ENCODE data around the gene DPPA2.

DPPA2 gene

DNA sequence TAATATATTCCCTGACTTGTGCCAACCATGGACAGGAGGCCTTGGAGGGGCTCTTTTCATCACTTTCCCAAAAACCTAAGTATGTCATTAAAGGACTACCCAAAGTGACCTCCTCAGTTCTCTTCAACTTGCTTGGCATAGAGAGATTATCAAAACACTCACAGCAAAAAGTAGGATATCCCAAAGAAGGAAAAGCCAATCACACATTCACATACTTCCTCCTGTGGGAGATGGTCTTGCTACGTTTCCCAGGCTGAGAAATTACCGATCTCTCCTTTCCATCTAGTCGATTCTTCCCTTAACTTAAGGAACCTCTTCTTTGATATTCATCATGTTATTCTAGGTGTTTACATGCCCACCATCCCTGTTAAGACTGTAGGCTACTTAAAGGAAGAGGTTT, 11.9 kb upstream of the DPPA2 start:
- DNase-seq (ENCODE audit: low read depth, low spot score): no peak
- TF ChIP-seq, protein P1, sequence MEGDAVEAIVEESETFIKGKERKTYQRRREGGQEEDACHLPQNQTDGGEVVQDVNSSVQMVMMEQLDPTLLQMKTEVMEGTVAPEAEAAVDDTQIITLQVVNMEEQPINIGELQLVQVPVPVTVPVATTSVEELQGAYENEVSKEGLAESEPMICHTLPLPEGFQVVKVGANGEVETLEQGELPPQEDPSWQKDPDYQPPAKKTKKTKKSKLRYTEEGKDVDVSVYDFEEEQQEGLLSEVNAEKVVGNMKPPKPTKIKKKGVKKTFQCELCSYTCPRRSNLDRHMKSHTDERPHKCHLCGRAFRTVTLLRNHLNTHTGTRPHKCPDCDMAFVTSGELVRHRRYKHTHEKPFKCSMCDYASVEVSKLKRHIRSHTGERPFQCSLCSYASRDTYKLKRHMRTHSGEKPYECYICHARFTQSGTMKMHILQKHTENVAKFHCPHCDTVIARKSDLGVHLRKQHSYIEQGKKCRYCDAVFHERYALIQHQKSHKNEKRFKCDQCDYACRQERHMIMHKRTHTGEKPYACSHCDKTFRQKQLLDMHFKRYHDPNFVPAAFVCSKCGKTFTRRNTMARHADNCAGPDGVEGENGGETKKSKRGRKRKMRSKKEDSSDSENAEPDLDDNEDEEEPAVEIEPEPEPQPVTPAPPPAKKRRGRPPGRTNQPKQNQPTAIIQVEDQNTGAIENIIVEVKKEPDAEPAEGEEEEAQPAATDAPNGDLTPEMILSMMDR (IDR thresholded peaks at IDR 0.05; ENCODE audit: low read depth, low read length): no peak
- in situ Hi-C loops (cut with HindIII; ENCODE audit: low sequenced_read_pairs): no loop called here
- H3K4me3 ChIP-seq (ENCODE audit: low read depth, low read length): no peak overlapping the region

DNA sequence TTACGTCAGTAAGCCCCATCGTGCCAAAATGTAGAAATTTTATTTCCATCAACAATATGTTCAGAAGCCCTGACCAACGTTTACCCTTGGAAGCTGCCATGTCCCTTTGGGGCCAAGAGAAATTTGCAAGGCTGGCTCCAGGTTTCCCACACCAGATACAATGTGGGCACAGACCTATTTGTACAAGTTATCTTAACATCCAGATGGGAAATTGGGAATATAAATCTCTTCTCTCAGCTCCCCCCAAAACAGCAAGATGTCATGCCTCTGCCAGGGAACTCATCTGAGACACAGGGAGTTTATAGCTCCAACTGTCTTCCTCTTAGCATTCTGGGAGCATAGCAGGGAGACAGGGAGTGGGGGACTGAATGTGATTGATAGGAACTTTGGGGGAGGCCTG, 9.3 kb upstream of the DPPA2 start:
- DNase-seq (ENCODE audit: low read depth, low spot score): no peak
- TF ChIP-seq, protein P1 (IDR thresholded peaks at IDR 0.05; ENCODE audit: low read depth, low read length): no peak
- in situ Hi-C loops (cut with HindIII; ENCODE audit: low sequenced_read_pairs): no loop called here
- H3K4me3 ChIP-seq (ENCODE audit: low read depth, low read length): no peak overlapping the region

DNA sequence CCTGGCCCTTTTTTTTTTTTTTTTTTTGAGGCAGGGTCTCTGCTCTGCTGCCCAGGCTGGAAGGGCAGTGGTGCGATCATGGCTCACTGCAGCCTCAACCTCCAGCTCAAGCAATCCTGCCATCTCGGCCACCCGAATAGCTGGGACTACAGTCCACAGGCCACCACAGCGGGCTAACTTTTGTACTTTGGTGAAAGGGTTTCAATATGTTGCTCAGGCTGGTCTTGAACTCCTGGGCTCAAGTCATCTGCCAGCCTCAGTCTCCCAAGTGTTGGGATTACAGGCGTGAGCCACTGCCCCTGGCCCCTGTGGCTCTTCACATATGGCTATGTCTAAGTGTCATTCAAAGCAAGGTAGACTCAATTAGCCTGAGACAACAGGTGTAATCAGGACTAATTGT, 8.8 kb upstream of the DPPA2 start:
- H3K4me3 ChIP-seq (ENCODE audit: low read depth, low read length): no peak overlapping the region
- in situ Hi-C loops (cut with HindIII; ENCODE audit: low sequenced_read_pairs): no loop called here
- DNase-seq (ENCODE audit: low read depth, low spot score): no peak
- TF ChIP-seq, protein P1 (IDR thresholded peaks at IDR 0.05; ENCODE audit: low read depth, low read length): no peak

DNA sequence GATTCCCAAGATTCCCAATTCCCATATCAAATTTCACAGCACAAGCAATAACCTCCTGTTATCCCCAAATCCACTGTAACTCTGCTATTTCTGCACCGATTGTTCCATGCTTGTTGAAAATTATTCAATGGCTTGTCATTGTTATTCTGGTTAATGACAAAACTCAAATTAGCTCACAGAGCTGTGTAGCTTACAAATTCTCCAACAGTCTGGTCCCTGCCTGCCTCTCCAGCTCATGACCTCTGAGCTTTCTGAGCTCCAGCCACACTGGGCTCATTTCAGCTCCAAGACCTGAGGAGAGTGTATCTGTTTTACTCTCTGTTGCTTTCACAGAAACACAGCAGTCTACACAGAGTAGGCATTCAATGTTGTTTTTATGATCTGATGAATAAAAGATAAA, 3.3 kb downstream of the DPPA2 start:
- no peak overlapping the region for H3K4me3 ChIP-seq (ENCODE audit: low read depth, low read length)
- TF ChIP-seq, protein P1 (IDR thresholded peaks at IDR 0.05; ENCODE audit: low read depth, low read length): no peak
- no peak for DNase-seq (ENCODE audit: low read depth, low spot score)
- in situ Hi-C loops (cut with HindIII; ENCODE audit: low sequenced_read_pairs): no loop called here

DNA sequence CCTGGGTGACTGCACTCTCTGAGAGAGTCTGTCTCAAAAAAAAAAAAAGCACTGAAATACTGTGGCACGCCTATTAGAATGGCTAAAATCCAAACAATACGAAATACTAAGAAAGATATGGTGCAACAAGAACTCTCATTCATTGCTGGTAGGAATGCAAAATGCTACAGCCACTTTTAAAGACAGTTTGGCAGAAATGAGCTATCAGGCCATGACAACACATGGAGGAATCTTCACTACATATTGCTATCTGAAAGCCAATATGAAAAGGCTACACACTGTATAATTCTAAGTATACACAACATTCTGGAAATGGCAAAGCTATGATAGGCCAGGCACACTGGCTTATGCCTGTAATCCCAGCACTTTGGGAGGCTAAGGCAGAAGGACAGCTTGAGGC, 18.8 kb downstream of the DPPA2 start:
- H3K4me3 ChIP-seq (ENCODE audit: low read depth, low read length): no peak overlapping the region
- TF ChIP-seq, protein P1 (IDR thresholded peaks at IDR 0.05; ENCODE audit: low read depth, low read length): no peak
- in situ Hi-C loops (cut with HindIII; ENCODE audit: low sequenced_read_pairs): no loop called here
- no peak for DNase-seq (ENCODE audit: low read depth, low spot score)

DNA sequence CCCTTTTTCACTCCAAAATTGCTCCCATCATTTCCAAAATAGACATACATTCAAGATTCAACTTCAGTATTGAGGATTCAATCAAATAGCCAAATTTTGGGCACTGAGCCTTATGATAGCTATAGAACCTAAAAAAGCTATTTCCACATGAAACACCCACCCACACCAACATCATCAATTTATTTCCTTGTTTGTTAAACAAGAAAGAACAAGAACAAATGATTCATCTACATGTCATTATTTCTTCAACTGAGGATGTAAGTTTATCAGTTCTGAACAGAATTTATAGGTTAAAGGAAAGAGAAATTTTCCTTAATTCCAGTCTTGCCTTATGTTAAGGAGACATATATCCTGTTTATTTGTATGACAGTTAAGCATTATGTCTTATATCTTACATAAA, 32.2 kb downstream of the DPPA2 start:
- no peak for DNase-seq (ENCODE audit: low read depth, low spot score)
- TF ChIP-seq, protein P1 (IDR thresholded peaks at IDR 0.05; ENCODE audit: low read depth, low read length): no peak
- H3K4me3 ChIP-seq (ENCODE audit: low read depth, low read length): no peak overlapping the region
- in situ Hi-C loops (cut with HindIII; ENCODE audit: low sequenced_read_pairs): no loop called here

DNA sequence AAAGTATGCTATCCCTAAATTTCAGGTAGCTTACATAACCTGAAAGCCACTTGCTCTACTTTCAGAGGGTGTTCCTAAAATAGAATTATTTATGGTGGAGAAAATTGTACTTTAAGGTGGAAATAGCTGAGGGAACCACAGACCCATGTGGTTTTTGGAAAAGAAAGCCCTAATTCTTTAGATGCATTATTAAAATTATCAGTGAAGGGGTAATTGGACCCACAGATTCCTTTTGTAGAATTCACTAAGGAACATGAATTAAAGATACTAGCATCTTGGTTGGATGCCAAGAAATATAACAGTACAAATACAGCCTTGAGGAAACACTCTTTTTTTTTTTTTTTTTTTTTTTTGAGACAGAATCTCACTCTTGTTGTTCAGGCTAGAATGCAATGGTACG, 37.8 kb downstream of the DPPA2 start:
- in situ Hi-C loops (cut with HindIII; ENCODE audit: low sequenced_read_pairs): no loop called here
- H3K4me3 ChIP-seq (ENCODE audit: low read depth, low read length): no peak overlapping the region
- TF ChIP-seq, protein P1 (IDR thresholded peaks at IDR 0.05; ENCODE audit: low read depth, low read length): no peak
- peak; percentile 30 for DNase-seq (ENCODE audit: low read depth, low spot score)

All from astrocyte of the spinal cord (primary cell).